Activated CD8-positive, alpha-beta memory T cell treated with anti-CD3 and anti-CD28 coated beads for 36 hours (primary cell): ENCODE data around the gene TNFAIP8L3. TPM values are rescaled to one million over a fixed set of nuclear protein-coding genes. Genes with fewer than 3 reads are reported as not detected.
"Not testable (repeated sequence)": the region's sequence is repeated elsewhere in the genome, so short reads cannot be mapped to it uniquely, and the experiment has no call there.

Experiments used
- CTCF ChIA-PET: fragments of 350-600 bp; sonication (Branson Sonifier 250); formaldehyde crosslinking; loops from one replicate; lab custom pipeline; 2021; ENCODE audit warnings: antibody characterized with exemption; lab: Charles Lee
- POLR2A ChIA-PET: fragments of 350-600 bp; sonication (Branson Sonifier 250); formaldehyde crosslinking; loops from one replicate; lab custom pipeline; 2021; ENCODE audit warnings: antibody characterized with exemption; lab: Charles Lee
- total RNA-seq, 2 experiments: library from RNA; stranded (reverse); gene quantifications; one replicate each; pipeline ENCODE4 v1.2.3, GENCODE V29; 2021

Gene TNFAIP8L3
- total RNA-seq, 2 experiments from 2014 or later = 1.2 to 1.6 TPM

DNA sequence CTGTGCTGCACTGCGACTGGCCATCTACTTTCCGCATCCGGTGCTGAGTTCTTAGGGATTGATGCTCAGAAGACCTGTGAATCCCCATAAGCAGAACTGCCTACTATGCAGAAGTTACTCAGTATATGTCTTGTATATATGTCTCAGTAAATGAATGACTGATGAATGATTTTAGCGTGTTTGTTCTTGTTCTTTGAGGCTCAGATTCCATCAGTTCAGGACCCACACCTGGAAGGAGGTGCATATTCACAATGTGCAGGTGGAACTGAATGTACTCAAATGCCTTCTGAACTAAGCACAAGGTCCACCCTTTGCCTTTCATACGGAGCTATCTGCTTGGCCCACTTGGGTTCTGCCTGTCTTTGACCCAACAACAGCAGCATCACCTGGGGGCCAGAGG lies 19.8 kb downstream of the TNFAIP8L3 start:
- CTCF ChIA-PET = no interaction called here
- POLR2A ChIA-PET = no interaction called here

DNA sequence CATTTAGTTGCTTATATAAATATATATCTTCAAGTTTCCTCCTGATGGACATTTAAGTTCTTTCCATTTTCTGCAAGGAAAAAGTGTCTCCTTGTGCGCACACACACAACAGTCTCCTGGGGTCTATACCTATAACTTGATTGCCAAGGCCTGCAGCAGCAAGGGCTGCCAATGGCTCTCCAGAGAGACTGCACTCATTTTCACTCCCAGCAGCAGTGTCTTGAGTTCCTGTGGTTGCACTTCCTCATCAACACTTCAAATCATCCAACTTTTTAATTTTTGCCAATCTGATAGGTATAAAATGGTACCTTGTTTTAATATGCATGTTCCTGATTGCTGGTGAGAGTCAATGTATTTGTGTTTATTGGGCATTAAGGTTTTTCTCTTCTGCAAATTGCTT lies 23.1 kb downstream of the TNFAIP8L3 start:
- CTCF ChIA-PET = no interaction called here
- POLR2A ChIA-PET = no interaction called here

DNA sequence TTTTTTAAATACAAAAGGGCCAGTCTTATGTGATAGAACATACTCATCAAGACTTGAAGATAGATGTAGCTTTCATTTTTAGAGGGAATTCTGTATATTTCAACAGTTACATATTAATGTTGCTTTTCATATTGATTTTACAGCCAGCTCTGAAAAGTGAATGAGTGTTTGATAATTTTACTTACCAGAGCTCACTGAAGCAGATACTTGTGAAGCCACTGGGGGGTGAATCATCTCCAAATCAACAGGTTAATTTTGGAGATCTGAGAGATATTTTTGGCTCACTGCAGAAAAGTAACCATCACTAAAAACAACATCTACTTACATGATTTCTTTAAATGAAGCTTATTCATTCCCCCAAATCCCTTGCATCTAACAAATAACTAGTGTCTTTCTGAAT lies 24.7 kb downstream of the TNFAIP8L3 start:
- CTCF ChIA-PET = no interaction called here
- POLR2A ChIA-PET = no interaction called here

DNA sequence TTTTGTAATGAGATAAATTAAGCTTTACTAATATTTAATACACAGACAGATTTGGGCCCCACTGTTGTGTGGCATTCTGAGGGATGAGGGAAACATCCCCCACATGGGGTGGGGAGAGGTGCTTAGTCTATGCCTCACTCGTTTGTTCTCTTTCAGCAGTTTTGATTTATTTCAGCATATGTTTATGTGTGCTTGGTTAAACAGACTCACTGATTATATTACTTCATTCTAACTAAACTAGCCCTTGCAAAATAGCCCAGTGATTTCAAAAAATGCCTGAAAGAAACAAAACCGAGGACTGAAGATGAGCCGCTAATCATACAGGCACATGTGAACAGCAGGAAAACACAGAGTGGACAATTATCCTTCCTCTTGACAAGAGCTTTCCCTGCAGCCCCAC lies 27.2 kb downstream of the TNFAIP8L3 start:
- CTCF ChIA-PET = no interaction called here
- POLR2A ChIA-PET = no interaction called here

DNA sequence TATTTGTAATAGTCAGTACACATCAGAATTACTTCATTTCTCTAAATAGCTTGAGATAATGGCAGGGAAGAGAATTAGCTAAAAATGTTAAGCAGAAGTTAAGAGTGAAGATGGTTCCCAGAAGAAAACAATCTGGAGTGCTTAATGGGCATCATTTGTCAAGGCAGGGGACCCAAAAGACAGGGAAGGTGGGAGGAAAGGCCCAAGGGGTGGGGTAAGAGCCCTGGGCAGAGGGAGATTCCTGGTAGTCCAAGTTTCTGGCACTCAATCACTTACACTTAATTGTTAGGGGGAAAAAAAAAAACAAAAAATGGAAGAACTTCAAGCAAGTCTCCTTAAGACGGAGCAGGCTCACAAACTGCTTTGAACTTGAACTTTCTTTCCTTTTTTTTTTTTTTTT lies 28.9 kb downstream of the TNFAIP8L3 start:
- ChIA-PET CTCF (no interaction called here), POLR2A (interaction anchor here (0.6 kb wide), 1 partner anchor 136 kb away, joined by 3 read pairs; no protein-coding TSS in a partner anchor)

DNA sequence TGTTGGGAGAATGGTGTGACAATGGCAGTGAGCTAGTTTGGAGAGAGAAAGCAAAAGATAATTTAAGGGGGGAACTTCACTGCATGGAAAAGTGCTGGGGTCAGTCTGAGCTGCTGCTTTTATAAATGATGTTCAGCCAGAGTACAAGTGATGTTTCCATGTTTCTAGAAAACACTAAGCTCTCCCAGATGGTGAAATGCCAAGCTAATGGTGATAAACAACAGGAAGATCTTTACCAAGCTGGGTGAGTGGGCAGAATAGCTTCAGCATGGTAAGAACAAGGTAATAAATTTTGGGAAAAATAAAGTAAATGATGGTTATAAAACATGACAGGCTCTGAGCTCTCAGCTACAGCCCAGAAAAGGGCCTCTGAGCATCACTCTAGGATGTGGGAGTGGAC lies 29.4 kb downstream of the TNFAIP8L3 start:
- POLR2A ChIA-PET = interaction anchor here (0.6 kb wide), 1 partner anchor 135 kb away, joined by 3 read pairs; no protein-coding TSS in a partner anchor
- CTCF ChIA-PET = no interaction called here

DNA sequence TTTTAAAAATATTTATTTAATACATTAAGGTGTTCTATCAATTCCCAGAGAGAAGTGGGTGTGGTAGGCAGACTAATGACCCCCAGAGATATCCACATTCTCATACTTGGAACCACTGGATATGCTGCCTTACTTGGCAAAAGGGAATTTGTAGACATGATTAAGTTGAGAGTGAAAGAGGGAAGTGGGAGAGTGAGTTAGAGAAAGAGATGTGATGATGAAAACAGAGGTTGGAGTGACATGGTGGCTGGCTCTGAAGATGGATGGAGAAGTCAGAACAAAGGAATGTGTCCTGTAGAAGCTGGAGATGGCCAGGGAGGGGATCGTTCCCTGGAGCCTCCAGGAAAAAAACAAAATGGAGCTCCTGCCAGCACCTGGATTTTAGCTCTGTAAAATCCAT lies 32.0 kb downstream of the TNFAIP8L3 start:
- POLR2A ChIA-PET = no interaction called here
- CTCF ChIA-PET = no interaction called here

DNA sequence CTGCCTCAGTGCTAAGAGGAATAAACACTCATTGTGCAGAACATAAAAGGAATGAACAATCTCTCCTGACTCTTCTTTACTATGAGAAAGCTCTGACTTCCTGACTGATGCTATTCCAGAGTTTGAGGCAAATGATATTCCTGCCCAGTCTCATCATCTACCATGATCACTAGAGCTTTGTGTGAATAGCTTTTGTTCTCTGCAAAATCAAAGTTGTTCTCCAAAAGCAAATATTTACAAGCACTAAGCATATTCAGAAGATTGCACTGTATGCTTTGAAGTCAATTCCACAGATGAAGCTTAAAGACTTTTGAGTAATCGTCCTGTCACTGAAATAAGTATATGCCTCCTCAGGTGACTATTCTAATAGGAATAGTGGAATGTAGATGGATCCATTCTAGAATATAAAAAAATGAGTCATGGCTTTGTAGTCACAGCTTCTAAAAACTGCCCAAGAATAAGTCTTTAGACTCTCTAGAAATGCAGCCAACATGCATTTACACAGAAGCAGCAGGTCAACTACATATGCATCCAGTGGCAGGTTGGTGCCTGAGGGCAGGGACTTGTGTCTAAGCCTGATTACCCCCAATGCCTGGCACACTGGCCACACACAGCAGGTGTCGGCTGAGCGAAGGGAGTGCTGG lies 34.6 kb downstream of the TNFAIP8L3 start:
- ChIA-PET POLR2A (no interaction called here), CTCF (no interaction called here)

DNA sequence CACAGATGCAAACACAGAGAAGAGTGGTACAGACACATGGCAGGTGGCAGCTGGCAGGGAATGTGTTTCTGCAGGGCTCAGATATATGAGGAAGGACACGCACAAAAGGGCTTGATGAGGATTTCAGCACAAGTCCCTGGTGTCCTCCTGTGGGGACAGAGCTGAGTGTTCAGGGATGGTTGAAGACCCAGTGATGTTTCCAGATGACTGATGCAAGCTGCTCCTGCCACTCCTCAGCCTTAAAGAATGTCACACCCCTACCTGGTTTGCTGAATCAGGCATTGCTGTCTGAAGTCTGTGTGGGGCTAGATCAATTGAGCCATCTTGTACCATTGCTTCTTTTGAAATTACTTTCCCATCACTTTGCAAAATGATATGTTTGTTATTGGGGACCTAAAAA lies 40.2 kb downstream of the TNFAIP8L3 start:
- ChIA-PET CTCF (no interaction called here), POLR2A (no interaction called here)

DNA sequence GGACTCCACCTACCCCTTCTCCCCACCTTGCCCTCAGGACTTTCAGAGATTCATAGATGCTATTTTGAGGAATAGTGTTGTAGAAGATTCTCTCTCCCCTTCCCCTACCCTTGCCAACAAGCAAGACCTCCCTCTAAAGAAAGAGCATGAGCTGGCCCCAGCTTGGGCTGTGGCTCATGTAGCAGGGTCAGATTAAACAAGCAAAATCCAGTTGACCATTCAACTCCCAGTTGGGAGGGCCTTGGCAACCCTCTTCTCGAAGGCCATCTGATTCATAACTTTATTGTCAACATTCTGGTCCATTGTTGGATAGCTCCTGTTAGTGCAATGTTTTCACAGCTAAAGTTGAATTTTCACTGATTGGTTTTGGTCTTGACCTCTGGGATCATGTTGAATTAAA lies 41.1 kb downstream of the TNFAIP8L3 start:
- CTCF ChIA-PET = no interaction called here
- POLR2A ChIA-PET = no interaction called here

DNA sequence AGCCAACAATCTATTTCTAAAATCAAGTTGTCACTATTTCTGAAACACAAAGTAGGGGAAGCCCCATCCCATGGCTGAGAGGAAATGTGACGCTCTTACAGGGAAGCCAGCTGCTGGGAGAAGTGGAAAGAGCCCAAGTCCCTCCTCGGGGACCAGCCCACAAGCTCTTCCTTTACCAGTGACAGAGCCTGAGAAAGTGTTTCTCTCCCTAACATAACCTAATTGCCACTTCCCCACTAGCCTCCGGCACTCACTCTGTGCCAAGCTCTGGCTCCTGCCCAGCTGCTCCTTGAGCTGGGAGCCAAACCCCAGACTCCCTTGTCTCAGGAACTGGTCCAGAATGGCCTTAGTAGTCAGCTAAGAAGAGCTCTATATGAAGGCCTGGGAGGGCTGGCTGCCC lies 42.9 kb downstream of the TNFAIP8L3 start:
- POLR2A ChIA-PET = no interaction called here
- CTCF ChIA-PET = no interaction called here

DNA sequence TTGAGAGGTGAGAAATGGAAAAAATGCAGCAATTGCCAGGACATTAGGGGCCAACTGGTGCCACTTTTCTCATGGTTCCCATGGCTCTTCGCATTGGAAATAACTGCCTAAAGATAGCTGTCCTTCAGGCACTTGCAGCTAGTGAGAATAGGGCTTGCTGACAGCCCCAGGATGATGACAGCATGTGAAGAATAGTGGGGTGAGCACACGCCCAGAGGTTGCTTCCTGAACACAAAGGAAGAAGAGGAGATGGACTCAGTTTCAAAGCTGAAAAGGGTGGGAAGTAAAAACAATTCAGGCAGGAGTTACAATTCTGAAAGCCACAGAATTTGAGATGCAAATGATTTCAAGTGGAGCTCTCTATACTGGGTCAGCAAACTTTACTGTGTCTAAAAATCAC lies 45.6 kb downstream of the TNFAIP8L3 start:
- POLR2A ChIA-PET = no interaction called here
- CTCF ChIA-PET = no interaction called here

DNA sequence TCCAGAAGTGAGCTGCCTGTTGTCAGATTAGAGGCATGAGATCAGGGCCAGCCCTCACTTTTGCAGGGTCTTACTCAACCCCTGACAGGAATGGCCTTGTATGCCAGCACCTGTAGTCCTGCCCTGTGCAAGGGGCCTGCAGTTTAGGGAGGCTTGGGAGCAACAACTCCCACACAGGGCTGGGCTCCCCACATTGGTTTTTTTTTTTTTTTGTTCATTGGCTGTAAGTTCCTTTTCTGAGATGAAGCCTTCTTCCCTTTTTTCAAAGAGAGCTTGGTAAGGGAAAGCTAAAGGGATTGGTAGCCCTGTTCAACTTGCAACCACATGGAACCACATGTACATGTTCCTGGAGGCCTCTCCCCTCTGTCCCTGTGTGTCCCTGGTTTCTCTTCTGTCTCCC lies 46.4 kb downstream of the TNFAIP8L3 start:
- ChIA-PET POLR2A (no interaction called here), CTCF (no interaction called here)

DNA sequence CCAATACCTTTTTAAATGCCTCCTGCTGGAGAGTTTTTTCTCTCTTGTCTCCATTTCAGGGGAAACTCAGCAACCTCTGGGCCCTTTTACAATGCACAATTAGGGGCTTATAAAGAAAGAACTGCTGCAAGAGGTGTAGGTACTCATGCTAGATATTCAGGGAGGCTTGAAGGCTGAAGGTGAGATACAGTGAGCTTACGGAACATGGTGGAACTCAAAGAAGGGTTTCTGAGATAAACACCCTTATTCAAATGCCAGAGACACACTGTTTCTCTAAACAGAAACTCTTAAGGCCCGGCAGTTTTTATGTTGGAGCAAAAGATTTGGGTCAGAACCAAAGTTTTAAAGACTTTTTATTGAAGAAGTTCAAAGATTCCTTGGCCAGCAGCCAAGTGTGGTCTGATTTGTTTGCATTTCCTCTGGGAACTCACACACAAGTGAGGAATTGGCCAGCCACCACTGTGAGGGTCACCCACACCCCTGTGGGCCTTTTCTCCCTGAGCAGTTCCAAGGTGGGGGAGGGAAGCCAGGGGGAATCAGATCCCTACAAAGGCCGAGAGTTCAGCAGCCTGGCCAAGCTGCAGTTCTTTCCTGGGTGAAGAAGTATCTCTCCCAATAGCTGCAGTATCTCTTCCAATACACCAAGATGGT lies 47.8 kb downstream of the TNFAIP8L3 start:
- CTCF ChIA-PET = no interaction called here
- POLR2A ChIA-PET = no interaction called here

DNA sequence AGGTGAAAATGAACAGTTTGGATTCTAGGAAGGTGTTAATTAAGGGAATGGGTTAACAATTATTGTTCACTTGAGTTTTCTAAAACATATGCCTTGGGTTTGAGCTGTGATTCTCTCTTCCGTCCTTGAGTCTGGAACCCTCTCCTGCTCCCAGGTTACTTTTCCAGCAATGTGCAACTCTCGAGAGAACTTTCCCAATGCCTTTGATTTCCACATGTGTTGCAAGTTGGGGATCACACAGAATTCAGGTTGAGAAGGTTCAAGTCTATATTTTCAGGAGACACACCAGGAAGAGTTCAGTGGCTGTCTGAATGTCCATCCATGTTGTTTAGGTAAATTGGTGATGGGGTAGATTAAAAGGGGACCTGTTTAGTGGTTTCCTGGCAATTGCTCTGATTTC lies 48.7 kb downstream of the TNFAIP8L3 start:
- ChIA-PET CTCF (no interaction called here), POLR2A (no interaction called here)

DNA sequence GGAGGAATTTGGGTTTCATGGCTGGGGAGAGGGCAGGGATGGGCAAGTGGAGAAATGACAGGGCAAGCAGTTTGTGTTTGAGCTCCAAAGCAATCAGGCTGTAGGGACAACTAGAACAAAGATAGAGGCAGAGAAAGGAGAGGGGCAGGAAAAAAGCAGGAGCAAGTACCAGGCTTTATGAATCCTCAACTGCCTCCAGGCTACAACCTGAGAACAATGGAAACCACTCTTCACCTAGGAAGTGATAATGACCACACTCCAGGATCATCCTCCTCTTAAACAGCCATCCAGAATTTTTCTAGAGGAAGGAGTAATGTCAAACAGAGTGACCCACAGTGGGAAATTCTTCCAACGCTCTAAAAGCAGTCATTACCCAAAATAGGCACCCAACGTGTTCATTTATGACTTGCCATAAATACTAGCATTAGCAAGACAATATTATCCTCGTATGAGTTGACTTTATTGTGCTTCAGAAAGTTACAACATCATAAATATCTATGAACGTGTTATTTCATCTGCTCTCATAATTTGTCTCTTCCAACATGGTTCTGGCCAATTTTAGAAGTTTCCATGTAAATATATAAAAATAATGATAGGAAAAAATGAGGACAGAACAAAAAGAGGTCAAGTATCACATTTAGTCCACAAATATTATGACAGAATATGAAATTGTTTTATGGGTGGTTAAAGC lies 50.5 kb downstream of the TNFAIP8L3 start:
- CTCF ChIA-PET = no interaction called here
- POLR2A ChIA-PET = no interaction called here

DNA sequence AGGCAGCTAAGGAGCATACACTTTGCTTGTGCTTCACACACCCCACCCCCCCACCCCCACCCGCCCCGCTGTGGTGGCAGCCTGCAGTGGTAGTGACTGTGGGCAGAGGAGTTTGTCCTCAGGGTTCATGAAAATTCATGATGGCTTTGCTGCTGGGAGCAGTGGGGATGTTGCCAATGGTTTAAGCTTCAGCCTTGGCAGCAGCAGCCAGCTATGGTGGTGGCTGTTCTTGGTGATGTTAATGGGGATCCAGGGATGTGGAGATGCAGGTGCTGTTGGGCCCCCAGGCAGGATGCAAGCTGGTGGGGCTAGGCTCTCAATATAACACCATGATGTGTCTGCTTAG lies 55.8 kb downstream of the TNFAIP8L3 start:
- ChIA-PET CTCF (no interaction called here), POLR2A (no interaction called here)

DNA sequence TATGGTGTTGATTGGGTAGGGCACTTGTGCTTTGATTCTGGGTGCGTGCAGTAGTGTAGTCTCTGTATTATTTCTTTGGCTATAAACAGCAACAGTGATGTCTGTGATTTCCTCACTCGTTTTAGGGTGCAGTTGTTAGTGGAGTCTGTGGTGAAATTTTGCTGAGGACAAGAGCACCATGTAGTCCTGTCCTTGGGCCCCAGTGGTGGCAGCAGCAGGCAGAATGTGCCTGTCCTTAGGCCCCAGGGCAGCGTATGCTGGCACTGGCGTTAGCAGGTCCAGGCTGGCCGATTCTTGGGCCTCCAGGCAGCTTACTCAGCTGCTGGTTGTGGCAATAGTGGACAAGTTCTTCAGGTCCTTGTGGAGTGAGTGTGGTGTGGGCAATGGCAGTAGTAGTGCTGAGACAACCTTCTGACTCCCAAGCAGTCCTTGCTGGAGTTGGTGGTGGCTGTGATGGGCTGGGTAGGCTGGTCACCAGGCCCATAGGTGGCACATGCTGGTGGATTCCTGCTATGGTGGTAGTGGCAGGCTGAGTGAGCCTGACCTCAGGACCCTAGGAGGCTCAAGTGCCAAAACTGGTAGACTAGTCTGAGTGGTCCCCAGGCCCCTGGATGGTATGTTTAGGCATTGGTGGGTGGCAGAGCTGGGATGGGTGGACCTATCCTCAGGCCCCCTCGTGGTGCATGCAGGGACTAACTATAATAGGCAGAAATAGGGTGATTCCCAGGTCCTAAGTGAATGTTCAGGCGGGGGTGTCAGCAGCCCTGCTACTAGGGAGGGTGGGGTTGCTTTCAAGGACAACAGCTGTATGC lies 56.3 kb downstream of the TNFAIP8L3 start:
- CTCF ChIA-PET = no interaction called here
- POLR2A ChIA-PET = no interaction called here

DNA sequence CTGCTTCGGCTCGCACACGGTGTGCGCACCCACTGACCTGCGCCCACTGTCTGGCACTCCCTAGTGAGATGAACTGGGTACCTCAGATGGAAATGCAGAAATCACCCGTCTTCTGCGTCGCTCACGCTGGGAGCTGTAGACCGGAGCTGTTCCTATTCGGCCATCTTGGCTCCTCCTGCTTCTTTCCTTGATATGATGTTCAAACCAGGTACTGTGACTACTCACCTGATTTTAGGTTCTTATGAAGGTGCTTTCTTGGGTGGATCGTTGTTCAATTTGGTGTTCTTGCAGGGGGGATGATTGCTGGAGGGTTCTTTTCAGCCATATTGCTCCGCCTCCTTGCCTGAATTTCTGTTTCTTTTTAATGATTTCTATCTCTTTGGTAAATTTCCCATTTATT lies 57.2 kb downstream of the TNFAIP8L3 start:
- CTCF ChIA-PET, POLR2A ChIA-PET: not testable (repeated sequence)

DNA sequence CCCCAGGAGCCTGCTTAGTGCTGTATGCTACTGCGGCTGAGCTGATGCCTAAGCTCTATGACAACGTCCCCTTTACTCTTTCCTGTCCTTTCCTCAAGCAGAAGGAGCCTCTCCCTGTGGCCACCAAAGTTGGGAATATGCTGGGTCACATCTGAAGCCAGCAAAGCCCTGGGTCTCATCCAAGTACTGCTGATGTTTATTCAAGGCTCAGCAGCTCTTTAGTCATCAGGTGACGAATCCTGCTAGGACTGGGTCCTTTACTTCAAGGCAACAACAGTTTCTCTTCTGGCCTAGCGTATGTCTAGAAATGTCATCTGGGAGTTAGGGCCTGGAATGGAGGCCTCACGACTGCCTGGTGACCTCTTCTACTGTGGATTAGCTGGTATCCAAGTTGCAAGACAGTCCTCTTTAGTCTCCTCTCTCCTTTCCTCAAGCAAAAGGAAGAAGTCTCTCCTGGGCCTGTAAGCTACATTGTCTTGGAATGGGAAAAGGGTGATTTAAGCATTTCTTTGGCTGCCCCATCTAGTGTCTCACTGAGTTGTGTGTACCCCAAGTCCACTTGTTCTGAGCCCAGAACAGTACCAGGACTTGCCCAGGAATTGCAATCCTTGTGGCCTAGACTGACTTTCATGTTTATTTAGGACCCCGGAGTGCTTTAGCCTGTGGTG lies 63.9 kb downstream of the TNFAIP8L3 start:
- POLR2A ChIA-PET = no interaction called here
- CTCF ChIA-PET = no interaction called here
